ENCODE data around the gene SAT1. TPM values are rescaled to one million over a fixed set of nuclear protein-coding genes. Genes with fewer than 3 reads are reported as not detected.

The SAT1 gene
- total RNA-seq, 1 experiment from 2014 or later, result 55.2 TPM

DNA sequence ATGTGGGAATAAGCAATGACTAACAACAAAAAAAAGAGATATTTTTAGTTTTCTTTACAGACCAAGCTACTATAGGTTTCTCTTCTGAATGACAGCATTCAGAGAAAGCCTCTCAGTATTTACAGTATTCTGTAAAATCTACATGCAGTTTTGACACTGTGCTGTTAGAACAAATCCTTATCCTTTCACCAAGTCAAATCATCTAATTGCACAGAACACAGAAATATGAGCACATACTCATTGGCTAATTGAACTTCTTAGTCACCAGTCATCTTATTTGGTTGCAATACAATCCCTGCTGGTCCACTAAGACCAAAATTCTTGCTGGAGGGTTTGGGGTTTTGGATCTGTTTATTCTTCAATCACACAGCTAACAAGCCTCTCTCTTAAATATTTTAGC lies 45.6 kb upstream of the SAT1 start:
- no peaks in the 10 kb centered on the region for H3K9me3 Mint-ChIP-seq

More for the DNA sequence above, 45.6 kb upstream of the SAT1 start:
- Histone ChIP-seq H4K5ac (ENCODE audit: insufficient read length, low read depth, low read length) (no peak overlapping the region), H4K20me1 (ENCODE audit: control insufficient read depth, insufficient read depth, insufficient read length) (no peaks in the 10 kb centered on the region), H3K9ac (ENCODE audit: extremely low read depth, insufficient read length, low read length) (no peak overlapping the region), H3K18ac (ENCODE audit: insufficient read length, low read depth, low read length) (no peak overlapping the region), H2BK120ac (ENCODE audit: low read depth, low read length, poor library complexity, severe bottlenecking) (no peak overlapping the region), H2BK15ac (ENCODE audit: low read depth, low read length) (no peak overlapping the region), H3K23me2 (ENCODE audit: insufficient read length, low read depth, low read length, poor library complexity, severe bottlenecking) (peaks cover 5% of the 10 kb centered on the region), H2BK20ac (ENCODE audit: low read depth, low read length, poor library complexity, severe bottlenecking) (no peak overlapping the region), H3K4me2 (ENCODE audit: insufficient read depth, insufficient read length, low read length) (no peak overlapping the region), H3K23ac (ENCODE audit: insufficient read length, low read depth, low read length) (no peak overlapping the region), H3K27ac (ENCODE audit: insufficient read length, low read depth, low read length) (no peak overlapping the region), H3T11ph (ENCODE audit: low read length) (no peak overlapping the region), H2AK5ac (ENCODE audit: insufficient read length, low read length) (no peak overlapping the region), H4K91ac (ENCODE audit: insufficient read length, low read depth, low read length) (no peak overlapping the region), H3K9me3 (ENCODE audit: control insufficient read depth, low read depth, low read length) (no peaks in the 10 kb centered on the region), H3K27me3 (ENCODE audit: insufficient read depth, low read length) (no peaks in the 10 kb centered on the region), H3K4me1 (ENCODE audit: insufficient read depth, low read length) (no peaks in the 10 kb centered on the region; the same call in 1 of the 2 replicates), H2AFZ (ENCODE audit: low read length) (no peak overlapping the region), H2BK12ac (ENCODE audit: insufficient read length, low read depth, low read length) (no peak overlapping the region), H3K4ac (ENCODE audit: low read depth, low read length) (no peak overlapping the region), H3K79me1 (ENCODE audit: insufficient read depth, low read depth, low read length, poor library complexity, severe bottlenecking) (no peaks in the 10 kb centered on the region), H3K14ac (ENCODE audit: insufficient read depth, low read length) (no peak overlapping the region), H2BK5ac (ENCODE audit: insufficient read length, low read length) (no peak overlapping the region), H3K56ac (ENCODE audit: insufficient read length, low read depth, low read length) (no peak overlapping the region), H4K8ac (replicated peaks; ENCODE audit: insufficient read length, low read depth, low read length) (no peak overlapping the region), H3K79me2 (ENCODE audit: insufficient read depth, low read length) (peaks cover 12% of the 10 kb centered on the region; the same call in 1 of the 2 replicates)
- no peak for TF ChIP-seq CTCF (conservative IDR thresholded peaks at IDR 0.05)
- no peaks in the 10 kb centered on the region for H3K27me3 Mint-ChIP-seq (ENCODE audit: low read depth)
- H3K36me3 Mint-ChIP-seq (ENCODE audit: insufficient read depth in 1 of 3, low read depth in 3 of 3), result peaks cover 0 to 14% (median 8%) of the 10 kb centered on the region in 3 experiments; a peak in 3 of 7 replicates
- peaks cover 23% of the 10 kb centered on the region in 2 experiments for H3K4me1 Mint-ChIP-seq
- no peak for DNase-seq
- H3K4me3 Mint-ChIP-seq, result no peak overlapping the region
- H3K27ac Mint-ChIP-seq, result no peak overlapping the region

Measured in H9 (cell line).